ENCODE results near the gene CHODL.

GRCh38 chr21:18252256-18252655 is 7.6 kb downstream of the CHODL start:
- TF ChIP-seq CTCF (IDR thresholded peaks at IDR 0.05) (no peak), POLR2A (IDR thresholded peaks at IDR 0.05) (no peak)
